Activated B cell treated with CpG ODN at 0.5 μM for 24 hours (primary cell): Measurements from ENCODE around the gene METAP1D. TPM values are rescaled to one million over a fixed set of nuclear protein-coding genes. Genes with fewer than 3 reads are reported as not detected.
"Not testable (repeated sequence)": the region's sequence is repeated elsewhere in the genome, so short reads cannot be mapped to it uniquely, and the experiment has no call there.

Experiments
- ATAC-seq: fragments of 200-7000 bp; cut with Tn5 transposase; one replicate; pipeline ENCODE4 v1.10.0; 2021; ENCODE audit warnings: low read depth, mild to moderate bottlenecking, moderate library complexity
- CTCF ChIA-PET: fragments of 350-600 bp; sonication (Branson Sonifier 250); formaldehyde crosslinking; loops from one replicate; lab custom pipeline; 2021; ENCODE audit warnings: antibody characterized with exemption; lab: Charles Lee
- POLR2A ChIA-PET: fragments of 350-600 bp; sonication (Branson Sonifier 250); formaldehyde crosslinking; loops from one replicate; lab custom pipeline; 2021; ENCODE audit warnings: antibody characterized with exemption; lab: Charles Lee
- DNase-seq: peaks from one replicate; pipeline ENCODE4 v3.0.0; 2022
- H3K27ac Mint-ChIP-seq: one replicate; pipeline ENCODE4 v1.8.0; 2020; ENCODE audit warnings: mixed read lengths
- H3K27me3 Mint-ChIP-seq: one replicate; pipeline ENCODE4 v1.8.0; 2021; ENCODE audit warnings: mixed read lengths
- H3K36me3 Mint-ChIP-seq: one replicate; pipeline ENCODE4 v1.8.0; 2021; ENCODE audit warnings: low read depth, mixed read lengths
- H3K4me1 Mint-ChIP-seq: one replicate; pipeline ENCODE4 v1.8.0; 2021; ENCODE audit warnings: mixed read lengths
- H3K4me3 Mint-ChIP-seq: one replicate; pipeline ENCODE4 v1.8.0; 2020; ENCODE audit warnings: mild to moderate bottlenecking, mixed read lengths
- H3K9me3 Mint-ChIP-seq: one replicate; pipeline ENCODE4 v1.8.0; 2020; ENCODE audit warnings: mixed read lengths
- CTCF ChIP-seq: fragments of 200-600 bp; IDR thresholded peaks from one replicate; pipeline ENCODE4 v1.8.0; 2022; ENCODE audit warnings: antibody characterized with exemption, mild to moderate bottlenecking
- intact Hi-C: fragments of 100-400 bp; cut with micrococcal nuclease; formaldehyde crosslinking; loops from one replicate; pipeline ENCODE4 v1.15.1; 2024
- total RNA-seq: library from RNA; stranded (reverse); gene quantifications from 2 replicates; pipeline ENCODE4 v1.2.3, GENCODE V29; 2022

The METAP1D gene
- total RNA-seq, 1 donor from 2014 or later: 13.7 TPM

- H3K36me3 Mint-ChIP-seq: peaks cover 52% of the 10 kb centered on the region
- TF ChIP-seq CTCF: no peak
These were observed 27.3 kb upstream of the METAP1D start for GRCh38 chr2:171972329-171972982.

GRCh38 chr2:171979103-171979502 lies 20.6 kb upstream of the METAP1D start:
- intact Hi-C loops: no loop called here
- no peak overlapping the region for H3K4me3 Mint-ChIP-seq
- no peaks in the 10 kb centered on the region for H3K4me1 Mint-ChIP-seq
- peaks cover 3% of the 10 kb centered on the region for H3K9me3 Mint-ChIP-seq
- no peak for DNase-seq
- no peaks in the 10 kb centered on the region for H3K27me3 Mint-ChIP-seq
- ChIA-PET CTCF (no interaction called here), POLR2A (no interaction called here)
- no peak for ATAC-seq
- H3K27ac Mint-ChIP-seq: no peak overlapping the region
- TF ChIP-seq CTCF: no peak
- peaks cover 76% of the 10 kb centered on the region for H3K36me3 Mint-ChIP-seq

More at GRCh38 chr2:171972329-171972982, 27.3 kb upstream of the METAP1D start:
- no peaks in the 10 kb centered on the region for H3K9me3 Mint-ChIP-seq
- no peak overlapping the region for H3K27ac Mint-ChIP-seq
- no peaks in the 10 kb centered on the region for H3K27me3 Mint-ChIP-seq
- H3K4me1 Mint-ChIP-seq: no peaks in the 10 kb centered on the region
- H3K4me3 Mint-ChIP-seq: no peak overlapping the region
- ChIA-PET CTCF (no interaction called here), POLR2A (no interaction called here)
- intact Hi-C loops: no loop called here
- DNase-seq: no peak
- no peak for ATAC-seq

- H3K36me3 Mint-ChIP-seq: peaks cover 45% of the 10 kb centered on the region
- H3K4me1 Mint-ChIP-seq, H3K9me3 Mint-ChIP-seq, ATAC-seq, H3K27me3 Mint-ChIP-seq, intact Hi-C loops, H3K27ac Mint-ChIP-seq, CTCF ChIA-PET, POLR2A ChIA-PET, DNase-seq, H3K4me3 Mint-ChIP-seq: not testable (repeated sequence)
These were observed 15.8 kb upstream of the METAP1D start for GRCh38 chr2:171983924-171984323.

GRCh38 chr2:171985076-171985475 lies 14.7 kb upstream of the METAP1D start:
- Mint-ChIP-seq H3K36me3 (peaks cover 34% of the 10 kb centered on the region), H3K27me3 (no peaks in the 10 kb centered on the region), H3K27ac (no peak overlapping the region), H3K9me3 (peaks cover 3% of the 10 kb centered on the region), H3K4me1 (no peaks in the 10 kb centered on the region), H3K4me3 (no peak overlapping the region)
- ChIA-PET POLR2A (no interaction called here), CTCF (no interaction called here)
- intact Hi-C loops: no loop called here
- no peak for DNase-seq
- no peak for ATAC-seq
- no peak for TF ChIP-seq CTCF

GRCh38 chr2:171986778-171987177 lies 13.0 kb upstream of the METAP1D start:
- ChIA-PET CTCF (interaction anchor here (0.7 kb wide), 1 partner anchor 141 kb away, joined by 4 read pairs; no protein-coding TSS in a partner anchor), POLR2A (no interaction called here)
- ATAC-seq (no peak), DNase-seq (no peak)
- no peak overlapping the region for H3K27ac Mint-ChIP-seq
- H3K4me1 Mint-ChIP-seq: no peaks in the 10 kb centered on the region
- no peak for TF ChIP-seq CTCF
- intact Hi-C loops: no loop called here
- H3K4me3 Mint-ChIP-seq: no peak overlapping the region
- H3K27me3 Mint-ChIP-seq: no peaks in the 10 kb centered on the region
- H3K9me3 Mint-ChIP-seq: peaks cover 3% of the 10 kb centered on the region
- H3K36me3 Mint-ChIP-seq: peaks cover 25% of the 10 kb centered on the region
